GM10847 (cell line): Measurements from ENCODE around the gene ZFP62.
A peak's percentile ranks its signal among the peaks of the same experiment; 100 is the strongest.

Experiments
- POLR2A ChIP-seq: IDR thresholded peaks from 2 replicates; pipeline ENCODE4 v1.6.1; 2011; ENCODE audit not compliant: insufficient read length; ENCODE audit errors: extremely low read depth

Gene ZFP62

GRCh38 chr5:180820788-180821321, 40.2 kb downstream of the ZFP62 start:
- no peak for TF ChIP-seq POLR2A

DNA sequence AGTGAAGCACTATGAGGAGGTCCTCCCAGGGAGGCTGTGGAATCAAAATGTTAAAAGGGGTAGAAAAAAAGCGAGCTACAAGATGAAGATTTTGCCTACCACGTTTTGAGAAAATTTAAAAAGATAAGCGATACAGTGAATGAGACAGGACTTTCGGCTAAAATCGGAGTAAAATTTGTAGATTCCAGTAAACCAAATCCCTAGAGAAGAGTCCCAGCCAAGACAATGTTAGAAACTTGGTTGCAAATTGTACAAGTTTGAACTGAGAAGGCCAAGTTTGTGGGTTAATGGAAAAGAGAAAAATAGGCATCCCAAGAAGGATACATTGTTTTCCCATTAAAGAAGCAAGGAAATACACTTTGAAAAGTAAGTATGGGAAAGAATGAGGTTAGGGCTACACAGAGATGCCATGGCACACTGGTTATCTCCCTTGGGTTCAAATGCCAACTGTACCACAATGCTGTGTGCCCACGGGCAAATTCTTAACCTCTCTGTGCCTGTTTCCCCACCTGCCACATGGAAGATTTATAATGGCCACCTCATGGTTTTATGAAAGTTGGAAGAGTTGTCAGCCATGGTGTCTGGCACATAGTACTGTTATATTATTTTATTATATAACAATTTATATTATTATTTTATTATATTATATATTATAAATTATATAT, 42.3 kb downstream of the ZFP62 start:
- no peak for TF ChIP-seq POLR2A

DNA sequence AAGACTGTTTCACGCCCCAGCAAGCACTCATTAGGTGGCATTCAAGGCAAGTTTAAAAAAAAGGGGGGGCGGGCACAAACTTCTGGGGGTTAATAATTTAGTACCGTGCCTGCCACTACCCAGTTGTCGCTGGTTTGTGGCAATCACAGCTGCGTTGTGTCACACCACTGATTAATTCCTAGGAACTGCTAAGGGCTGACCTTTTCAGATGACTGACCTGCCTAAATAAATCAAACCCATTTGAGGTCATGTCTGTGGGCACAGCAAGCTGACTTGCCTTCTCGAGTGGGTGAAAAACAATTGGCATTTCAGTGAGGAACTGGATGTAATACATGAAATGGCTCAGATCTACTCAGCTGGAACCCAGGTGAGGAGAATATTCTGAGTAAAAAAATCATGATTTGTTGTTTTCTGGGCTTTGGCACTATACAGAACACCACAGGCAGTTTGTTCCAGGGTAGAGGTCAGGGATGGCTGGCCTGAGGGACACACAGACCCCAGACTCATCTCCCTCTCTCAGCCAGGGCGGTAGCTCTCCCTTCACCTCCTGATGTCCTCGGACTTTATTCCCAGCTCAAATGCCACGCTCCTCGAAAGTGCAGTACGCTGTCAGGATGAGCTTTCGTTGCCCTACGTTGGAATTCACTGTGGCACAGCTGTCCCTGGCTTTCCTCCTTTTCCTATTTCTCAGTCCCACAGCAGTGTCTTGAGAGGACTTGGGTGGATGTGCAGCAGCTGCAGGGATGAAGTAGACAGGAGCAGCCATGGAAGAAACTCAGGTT, 43.0 kb downstream of the ZFP62 start:
- no peak for TF ChIP-seq POLR2A

DNA sequence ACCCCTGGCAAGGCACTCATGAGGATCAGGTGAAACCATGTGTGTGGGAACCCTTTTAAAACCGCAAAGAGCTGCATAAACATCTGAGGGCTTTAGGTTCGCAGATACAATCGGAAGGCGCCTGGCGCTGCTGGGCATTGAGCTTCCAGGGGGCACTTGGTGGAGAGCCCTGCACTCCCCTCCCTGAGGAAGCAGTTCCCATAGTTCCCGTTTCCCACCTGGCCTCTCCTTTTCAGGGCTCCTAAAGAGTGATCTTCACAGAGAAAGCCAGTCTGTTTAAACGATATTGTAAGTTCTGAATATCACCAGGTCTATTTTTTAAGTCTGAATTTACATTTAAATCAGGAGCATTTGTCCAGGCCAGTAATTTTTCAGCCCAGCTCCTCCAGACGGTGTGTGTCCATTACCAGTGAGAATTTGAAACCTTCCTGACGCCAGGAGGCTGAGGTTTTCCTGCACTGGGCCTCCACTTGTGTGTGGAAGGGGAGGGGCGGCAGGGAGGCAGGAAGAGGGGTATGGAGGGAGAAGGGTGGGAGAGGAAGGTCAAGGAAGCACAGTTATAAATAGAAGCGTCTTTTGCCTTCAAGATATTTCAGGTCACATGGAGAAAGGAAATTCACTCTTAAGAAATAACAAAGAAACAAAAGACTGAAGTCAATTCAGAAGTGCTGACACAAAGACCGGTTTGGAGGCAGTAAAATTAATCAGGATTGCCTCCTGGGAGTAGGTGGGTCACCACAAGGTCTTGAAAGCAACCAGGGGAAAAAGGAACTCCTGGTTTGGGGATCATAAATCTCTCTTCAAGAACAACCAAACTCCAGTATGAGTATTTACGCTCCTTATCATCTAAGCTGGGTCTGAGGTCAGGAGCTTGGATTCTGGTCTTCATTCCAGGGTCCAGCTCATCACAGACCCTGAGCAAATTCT, 44.2 kb downstream of the ZFP62 start:
- no peak for TF ChIP-seq POLR2A

- no peak for TF ChIP-seq POLR2A
These were observed 45.7 kb downstream of the ZFP62 start for GRCh38 chr5:180815293-180815917.

- no peak for TF ChIP-seq POLR2A
These were observed 47.7 kb downstream of the ZFP62 start for GRCh38 chr5:180813420-180813819.

DNA sequence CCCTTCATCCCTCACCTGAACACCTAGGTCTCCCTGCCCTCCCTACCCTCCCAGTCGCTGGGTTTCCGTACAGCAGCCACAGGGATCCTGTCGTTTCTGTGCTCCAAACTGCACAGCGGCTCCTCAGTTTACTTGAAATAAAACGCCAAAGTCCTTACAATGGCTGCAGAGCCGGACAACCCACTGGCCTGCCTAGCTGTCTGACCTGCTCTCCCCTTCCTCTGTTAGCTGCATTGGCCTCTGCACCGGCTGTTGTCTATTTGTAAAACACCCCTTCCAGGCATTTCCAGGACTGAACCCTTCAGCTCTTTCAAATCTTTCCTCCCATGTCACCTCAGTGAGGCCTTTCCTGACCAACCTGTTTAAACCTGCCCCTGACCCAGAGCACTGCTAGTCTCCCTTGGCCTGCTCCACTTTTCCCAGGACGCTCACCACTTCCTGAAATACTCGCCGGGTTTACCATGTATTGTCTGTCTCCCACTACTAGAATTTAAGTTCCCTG, 49.4 kb downstream of the ZFP62 start:
- TF ChIP-seq POLR2A, result no peak

GRCh38 chr5:180810959-180811622, 50.0 kb downstream of the ZFP62 start:
- TF ChIP-seq POLR2A, result no peak

- peak; percentile 72 for TF ChIP-seq POLR2A
These were observed 50.7 kb downstream of the ZFP62 start for GRCh38 chr5:180810210-180810958.

DNA sequence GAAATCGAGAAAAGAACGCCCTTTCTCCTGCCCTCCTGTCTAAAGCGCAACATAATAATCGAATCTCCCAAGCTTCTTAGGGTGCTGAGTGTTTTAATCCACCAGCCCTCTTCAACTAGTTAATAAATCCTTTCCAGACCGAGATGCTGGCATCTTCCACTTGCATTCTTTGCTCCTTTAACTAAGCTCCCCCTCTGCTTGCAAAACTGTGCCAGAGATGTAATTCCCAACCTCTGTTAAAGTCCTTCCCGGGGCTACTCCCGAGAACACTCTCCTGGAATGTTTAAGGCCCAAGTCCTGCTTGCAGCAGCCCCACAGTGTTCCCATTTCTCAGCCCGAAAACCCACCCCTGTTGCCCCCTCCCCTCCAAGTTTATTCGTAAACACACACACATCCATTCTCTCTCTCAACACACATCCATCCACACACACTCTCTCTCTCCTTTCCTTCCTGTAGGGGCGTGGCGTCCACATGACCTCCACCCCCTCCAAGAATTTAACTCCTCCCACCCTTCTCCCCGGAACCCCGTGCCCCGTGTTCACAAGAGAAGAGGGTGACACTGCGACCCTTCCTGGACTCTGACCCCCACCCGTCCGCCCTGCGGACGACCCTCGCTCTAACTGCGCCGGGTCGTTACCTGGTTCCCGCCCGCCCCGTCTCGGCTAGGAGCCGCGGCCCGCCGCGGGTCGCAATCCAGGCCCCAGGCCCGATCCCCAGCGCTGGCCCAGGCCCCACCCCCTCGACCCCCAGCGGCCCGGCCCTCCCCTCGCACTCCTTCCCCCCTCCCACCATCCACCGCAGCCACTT, 51.5 kb downstream of the ZFP62 start:
- no peak for TF ChIP-seq POLR2A

GRCh38 chr5:180808461-180809000, 52.5 kb downstream of the ZFP62 start:
- TF ChIP-seq POLR2A, result no peak

- no peak for TF ChIP-seq POLR2A
These were observed 53.2 kb downstream of the ZFP62 start for GRCh38 chr5:180807654-180808414.
